HPDE6-E6E7 (cell line): ENCODE results near the gene STX1B.
A peak's percentile ranks its signal among the peaks of the same experiment; 100 is the strongest.

Source experiments
- DNase-seq: peaks from one replicate; pipeline ENCODE4 v3.0.0; 2011; ENCODE audit warnings: missing footprints; ENCODE audit errors: extremely low spot score

STX1B gene

DNA sequence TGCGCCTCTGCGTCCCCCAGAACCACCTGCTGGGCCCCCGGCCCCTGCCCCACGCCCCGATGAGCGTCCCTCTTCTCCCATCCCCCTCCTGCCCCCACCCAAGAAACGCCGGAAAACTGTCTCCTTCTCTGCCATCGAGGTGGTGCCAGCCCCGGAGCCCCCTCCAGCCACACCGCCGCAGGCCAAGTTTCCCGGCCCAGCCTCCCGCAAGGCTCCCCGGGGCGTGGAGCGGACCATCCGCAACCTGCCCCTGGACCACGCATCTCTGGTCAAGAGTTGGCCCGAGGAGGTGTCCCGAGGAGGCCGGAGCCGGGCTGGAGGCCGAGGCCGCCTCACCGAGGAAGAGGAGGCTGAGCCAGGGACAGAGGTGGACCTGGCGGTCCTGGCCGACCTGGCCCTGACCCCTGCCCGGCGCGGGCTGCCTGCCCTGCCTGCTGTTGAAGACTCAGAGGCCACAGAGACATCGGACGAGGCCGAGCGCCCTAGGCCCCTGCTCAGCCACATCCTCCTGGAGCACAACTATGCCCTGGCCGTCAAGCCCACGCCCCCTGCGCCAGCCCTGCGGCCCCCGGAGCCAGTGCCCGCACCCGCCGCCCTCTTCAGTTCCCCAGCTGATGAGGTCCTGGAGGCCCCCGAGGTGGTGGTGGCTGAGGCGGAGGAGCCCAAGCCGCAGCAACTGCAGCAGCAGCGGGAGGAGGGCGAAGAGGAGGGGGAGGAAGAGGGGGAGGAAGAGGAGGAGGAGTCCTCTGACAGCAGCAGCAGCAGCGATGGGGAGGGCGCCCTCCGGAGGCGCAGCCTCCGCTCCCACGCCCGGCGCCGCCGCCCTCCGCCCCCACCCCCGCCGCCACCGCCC lies 31.0 kb downstream of the STX1B start:
- DNase-seq = no peak

GRCh38 chr16:30977502-30977901 lies 32.9 kb downstream of the STX1B start:
- DNase-seq = no peak

- DNase-seq = no peak
These were observed 34.0 kb downstream of the STX1B start for GRCh38 chr16:30976486-30976885.

GRCh38 chr16:30974348-30974747 lies 36.1 kb downstream of the STX1B start:
- no peak for DNase-seq

DNA sequence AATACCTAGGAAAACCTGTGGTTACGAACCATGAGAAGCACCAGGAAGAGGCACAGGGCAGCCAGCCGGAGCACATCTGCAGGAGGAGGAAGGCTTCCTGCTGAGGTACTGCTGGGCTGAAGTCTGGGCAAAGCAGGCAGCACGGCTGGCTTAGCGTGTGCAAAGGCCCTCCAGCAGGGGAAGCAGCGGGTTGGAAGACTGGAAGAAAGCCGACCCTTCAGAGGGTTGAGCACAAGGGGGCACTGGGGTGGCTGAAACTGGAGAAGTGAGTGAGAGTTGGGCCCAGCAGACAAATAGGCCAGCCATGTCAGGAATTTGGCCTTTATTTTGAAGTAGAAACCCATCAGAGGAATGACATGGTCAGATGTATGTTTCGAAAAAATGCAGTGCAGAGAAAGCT lies 37.6 kb downstream of the STX1B start:
- DNase-seq = no peak

- no peak for DNase-seq
These were observed 39.1 kb downstream of the STX1B start for GRCh38 chr16:30971298-30971697.

- no peak for DNase-seq
These were observed 41.1 kb downstream of the STX1B start for GRCh38 chr16:30969246-30969842.

- DNase-seq = no peak
These were observed 42.6 kb downstream of the STX1B start for GRCh38 chr16:30967795-30968194.

- no peak for DNase-seq
These were observed 44.3 kb downstream of the STX1B start for GRCh38 chr16:30966033-30966619.

DNA sequence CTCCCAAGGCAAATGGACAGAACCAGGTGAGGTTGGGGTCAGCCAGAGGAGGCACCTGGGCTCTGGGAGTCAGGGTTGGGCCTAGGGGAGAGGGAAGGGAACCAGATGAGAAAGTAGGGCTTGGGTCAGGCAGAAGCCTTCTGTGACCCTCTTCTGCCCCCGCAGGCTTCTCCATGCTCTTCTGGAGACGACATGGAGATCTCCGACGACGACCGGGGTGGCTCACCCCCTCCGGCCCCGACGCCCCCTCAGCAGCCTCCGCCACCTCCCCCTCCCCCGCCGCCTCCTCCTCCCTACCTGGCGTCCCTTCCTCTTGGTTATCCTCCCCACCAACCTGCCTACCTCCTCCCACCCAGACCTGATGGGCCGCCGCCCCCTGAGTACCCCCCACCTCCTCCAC lies 45.0 kb downstream of the STX1B start:
- DNase-seq = no peak

DNA sequence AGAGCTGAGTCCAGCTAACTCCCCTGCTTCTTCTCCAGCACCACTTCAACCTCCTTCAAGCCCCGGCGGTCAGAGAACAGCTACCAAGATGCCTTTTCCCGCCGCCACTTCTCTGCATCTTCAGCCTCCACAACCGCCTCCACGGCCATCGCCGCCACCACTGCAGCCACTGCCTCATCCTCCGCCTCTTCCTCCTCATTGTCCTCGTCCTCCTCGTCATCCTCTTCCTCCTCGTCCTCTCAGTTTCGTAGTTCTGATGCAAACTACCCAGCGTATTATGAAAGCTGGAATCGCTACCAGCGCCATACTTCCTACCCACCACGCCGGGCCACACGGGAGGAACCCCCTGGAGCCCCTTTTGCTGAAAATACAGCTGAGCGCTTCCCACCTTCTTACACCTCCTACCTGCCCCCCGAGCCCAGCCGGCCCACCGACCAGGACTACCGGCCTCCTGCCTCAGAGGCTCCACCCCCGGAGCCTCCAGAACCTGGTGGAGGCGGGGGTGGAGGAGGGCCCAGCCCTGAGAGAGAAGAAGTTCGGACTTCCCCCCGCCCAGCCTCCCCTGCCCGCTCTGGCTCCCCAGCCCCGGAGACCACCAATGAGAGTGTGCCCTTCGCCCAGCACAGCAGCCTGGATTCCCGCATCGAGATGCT lies 45.7 kb downstream of the STX1B start:
- no peak for DNase-seq

DNA sequence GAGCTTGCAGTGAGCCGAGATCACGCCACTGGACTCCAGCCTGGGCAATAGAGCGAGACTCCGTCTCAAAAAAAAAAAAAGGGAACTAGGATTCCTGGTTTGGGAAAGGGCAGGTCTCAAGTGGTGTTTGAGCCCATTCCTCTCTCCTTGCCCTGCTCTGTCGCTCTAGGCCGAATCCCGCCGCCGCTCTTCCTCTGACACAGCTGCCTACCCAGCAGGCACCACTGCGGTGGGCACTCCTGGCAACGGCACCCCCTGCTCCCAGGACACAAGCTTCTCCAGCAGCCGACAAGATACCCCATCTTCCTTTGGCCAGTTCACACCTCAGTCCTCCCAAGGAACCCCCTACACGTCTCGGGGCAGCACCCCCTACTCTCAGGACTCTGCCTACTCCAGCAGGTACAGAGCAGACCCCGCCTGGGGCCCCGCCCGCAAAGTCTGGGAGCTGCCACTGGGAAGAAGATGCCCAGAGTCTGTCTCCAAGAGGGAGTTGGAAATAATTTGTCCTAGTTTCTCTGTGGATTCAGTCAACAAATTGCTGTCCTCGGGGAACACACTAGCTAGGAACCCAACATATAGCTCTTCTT lies 46.4 kb downstream of the STX1B start:
- no peak for DNase-seq

DNA sequence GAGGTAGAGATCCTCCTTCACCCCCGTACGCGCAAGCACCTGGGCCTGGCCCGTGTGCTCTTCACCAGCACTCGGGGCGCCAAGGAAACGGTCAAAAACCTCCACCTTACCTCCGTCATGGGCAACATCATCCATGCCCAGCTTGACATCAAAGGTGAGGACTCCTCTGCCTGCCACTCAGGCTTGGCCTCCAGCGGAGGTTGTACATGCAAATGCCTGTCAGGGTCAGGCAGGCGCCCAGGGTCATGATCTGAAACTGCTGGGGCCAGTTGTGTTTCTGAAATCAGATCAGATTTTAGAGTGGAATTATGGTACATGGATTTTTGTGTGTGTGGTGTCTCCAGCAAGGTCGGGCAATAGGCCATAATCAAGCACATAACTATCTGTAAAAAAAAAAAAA lies 49.1 kb downstream of the STX1B start:
- DNase-seq = no peak

DNA sequence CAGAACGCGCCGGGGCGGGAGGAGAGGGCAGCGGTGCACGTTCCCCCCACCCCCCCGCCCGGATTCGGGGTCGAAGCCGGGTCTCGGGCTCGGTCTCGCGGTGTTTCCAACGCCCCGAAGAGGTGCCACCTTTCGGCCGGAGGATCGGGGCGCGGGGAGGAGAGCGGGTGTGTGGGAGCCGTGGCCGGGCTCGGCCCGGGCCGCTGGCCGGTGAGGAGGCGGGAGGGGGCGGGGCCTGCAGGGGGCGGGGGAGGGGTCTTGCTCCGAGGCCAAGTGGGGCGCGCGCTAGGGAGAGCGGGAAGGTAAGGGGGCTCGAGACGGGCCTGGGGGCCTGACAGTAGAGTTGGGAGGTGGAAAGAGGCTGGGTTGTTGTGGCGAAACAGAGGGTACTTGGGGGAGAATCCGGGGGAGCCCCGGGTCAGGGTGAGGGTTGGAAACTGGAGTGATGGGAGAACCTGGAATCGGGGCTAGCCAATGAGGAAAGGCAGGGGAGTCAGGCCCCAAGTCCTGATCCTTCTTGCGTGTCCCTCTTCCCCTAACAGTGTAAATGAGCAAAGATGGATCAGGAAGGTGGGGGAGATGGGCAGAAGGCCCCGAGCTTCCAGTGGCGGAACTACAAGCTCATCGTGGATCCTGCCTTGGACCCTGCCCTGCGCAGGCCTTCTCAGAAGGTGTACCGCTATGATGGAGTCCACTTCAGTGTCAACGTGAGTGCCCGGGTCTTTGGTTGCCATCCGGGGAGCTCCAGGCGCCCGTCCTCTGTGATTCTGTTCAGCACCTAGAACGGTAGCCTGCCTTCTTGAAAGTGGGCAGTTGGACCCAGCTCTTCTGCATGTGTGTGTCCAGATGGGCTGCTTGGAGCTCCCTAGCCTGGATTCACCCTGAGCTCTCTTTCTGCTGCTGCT lies 52.0 kb downstream of the STX1B start:
- DNase-seq = peak; percentile 64

DNA sequence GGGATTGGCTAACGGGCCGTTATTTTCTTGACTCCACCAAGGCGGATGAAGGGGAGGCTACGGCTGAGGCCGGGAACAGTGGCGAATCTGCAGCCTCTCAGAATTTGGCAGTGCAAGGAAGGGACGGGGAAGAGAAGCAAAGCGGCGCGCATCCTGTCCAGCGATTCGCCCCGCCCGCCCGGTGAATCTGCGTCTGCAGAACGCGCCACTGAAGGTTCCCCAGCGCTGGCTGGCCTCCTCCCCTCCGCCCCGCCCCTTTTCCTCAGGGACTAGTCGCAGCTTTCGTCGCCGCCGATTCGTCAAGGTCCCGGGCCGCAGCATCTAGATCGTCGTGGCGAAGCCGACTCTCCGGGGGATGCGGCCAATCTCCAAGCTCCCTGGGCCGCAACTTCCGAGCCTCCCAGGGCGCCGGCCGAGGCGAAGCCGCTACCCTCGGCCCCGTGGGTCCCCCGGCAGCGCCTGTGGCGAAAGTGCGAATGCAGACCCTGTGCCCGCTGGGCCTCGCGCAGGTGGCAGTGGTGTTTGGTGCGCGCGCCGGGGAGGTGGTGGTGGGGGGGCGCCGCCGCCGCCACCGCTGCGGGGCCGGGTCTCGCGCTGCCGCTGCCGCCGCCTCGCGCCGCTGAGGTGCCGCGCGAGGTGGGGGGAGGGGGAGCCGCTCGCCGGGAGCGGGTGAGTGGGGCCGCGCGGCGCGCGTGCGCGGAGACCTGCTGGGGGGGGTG lies 52.8 kb downstream of the STX1B start, which contains the start of gene SETD1A:
SETD1A (plus strand) TSS at position 299 of the 719 bp plus-strand sequence. CDS start 978 bp downstream, outside the sequence.
- peak; percentile 92 for DNase-seq

DNA sequence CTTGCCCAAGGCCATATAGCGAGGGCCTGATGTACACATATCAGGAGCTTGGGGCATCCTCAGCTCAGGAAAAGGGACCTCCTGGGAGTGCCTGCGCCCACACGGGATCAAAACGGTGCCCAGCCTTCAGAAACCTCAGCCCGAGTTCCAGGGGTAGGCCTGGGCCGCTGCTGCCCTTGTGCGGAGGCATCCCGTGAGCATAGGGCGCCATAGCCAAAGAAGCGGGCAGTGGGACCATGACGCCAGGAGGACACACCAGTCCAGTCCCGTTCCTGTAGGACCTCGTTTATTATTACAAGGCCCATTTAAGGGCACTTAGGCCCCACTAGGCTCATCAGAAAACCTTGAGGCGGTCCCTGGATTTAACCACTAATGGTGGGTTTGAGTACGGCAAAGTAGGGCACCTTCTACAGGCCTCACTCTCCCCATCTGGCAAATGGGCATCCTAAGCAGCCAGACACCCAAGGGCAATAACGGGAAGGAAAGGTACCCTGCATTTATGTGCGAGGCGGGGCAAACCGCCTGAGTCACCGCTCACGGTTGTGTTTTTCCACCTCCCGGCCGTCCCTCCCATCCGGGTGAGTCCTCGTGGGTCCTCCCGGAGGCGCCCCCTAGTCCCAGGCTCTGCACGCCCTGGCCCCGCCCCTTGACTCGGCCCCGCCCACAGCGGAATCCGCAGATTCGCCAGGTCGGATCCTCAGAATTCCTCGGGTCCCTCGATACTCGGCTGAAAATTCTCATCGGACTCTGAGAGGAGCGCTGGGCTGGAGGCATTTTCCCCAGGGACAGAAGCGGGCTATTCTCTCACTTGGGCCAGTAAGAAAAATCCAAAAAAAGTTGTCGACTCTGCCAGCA lies 53.6 kb downstream of the STX1B start:
- DNase-seq = peak; percentile 66

- no peak for DNase-seq
These were observed 55.4 kb downstream of the STX1B start for GRCh38 chr16:30954993-30955392.

- DNase-seq = no peak
These were observed 56.8 kb downstream of the STX1B start for GRCh38 chr16:30953511-30954124.

DNA sequence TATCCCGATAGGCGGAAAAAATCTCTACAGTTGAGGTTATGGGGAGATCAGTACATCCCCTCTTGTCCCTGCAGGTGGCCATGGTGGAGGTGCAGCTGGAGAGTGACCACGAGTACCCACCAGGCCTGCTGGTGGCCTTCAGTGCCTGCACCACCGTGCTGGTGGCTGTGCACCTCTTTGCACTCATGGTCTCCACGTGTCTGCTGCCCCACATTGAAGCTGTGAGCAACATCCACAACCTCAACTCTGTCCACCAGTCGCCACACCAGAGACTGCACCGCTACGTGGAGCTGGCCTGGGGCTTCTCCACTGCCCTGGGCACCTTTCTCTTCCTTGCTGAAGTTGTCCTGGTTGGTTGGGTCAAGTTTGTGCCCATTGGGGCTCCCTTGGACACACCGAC lies 57.3 kb downstream of the STX1B start:
- no peak for DNase-seq
